ENCODE results near the gene MED4.

GRCh38 chr13:48144413-48145035, 49.6 kb upstream of the MED4 start:
- TF ChIP-seq POLR2AphosphoS5 (IDR thresholded peaks at IDR 0.05; ENCODE audit: insufficient read depth in 1 of 2, low read depth in 1 of 2), result no peak
- TF ChIP-seq, protein P1, sequence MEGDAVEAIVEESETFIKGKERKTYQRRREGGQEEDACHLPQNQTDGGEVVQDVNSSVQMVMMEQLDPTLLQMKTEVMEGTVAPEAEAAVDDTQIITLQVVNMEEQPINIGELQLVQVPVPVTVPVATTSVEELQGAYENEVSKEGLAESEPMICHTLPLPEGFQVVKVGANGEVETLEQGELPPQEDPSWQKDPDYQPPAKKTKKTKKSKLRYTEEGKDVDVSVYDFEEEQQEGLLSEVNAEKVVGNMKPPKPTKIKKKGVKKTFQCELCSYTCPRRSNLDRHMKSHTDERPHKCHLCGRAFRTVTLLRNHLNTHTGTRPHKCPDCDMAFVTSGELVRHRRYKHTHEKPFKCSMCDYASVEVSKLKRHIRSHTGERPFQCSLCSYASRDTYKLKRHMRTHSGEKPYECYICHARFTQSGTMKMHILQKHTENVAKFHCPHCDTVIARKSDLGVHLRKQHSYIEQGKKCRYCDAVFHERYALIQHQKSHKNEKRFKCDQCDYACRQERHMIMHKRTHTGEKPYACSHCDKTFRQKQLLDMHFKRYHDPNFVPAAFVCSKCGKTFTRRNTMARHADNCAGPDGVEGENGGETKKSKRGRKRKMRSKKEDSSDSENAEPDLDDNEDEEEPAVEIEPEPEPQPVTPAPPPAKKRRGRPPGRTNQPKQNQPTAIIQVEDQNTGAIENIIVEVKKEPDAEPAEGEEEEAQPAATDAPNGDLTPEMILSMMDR (IDR thresholded peaks at IDR 0.05), result no peak
